Stimulated activated CD8-positive, alpha-beta memory T cell treated with anti-CD3 and anti-CD28 coated beads, Interleukin-4, amount 100 ng/mL, for 24 hours (primary cell): ENCODE data around the gene P2RX3.
A peak's percentile ranks its signal among the peaks of the same experiment; 100 is the strongest.
"Not testable (repeated sequence)": the region's sequence is repeated elsewhere in the genome, so short reads cannot be mapped to it uniquely, and the experiment has no call there.

Source experiments
- DNase-seq: peaks from one replicate; pipeline ENCODE4 v3.0.0-alpha.2; 2020; ENCODE audit warnings: low read depth

Gene P2RX3

GRCh38 chr11:57349491-57350274 is 11.5 kb downstream of the P2RX3 start:
- DNase-seq = peak; percentile 51

DNA sequence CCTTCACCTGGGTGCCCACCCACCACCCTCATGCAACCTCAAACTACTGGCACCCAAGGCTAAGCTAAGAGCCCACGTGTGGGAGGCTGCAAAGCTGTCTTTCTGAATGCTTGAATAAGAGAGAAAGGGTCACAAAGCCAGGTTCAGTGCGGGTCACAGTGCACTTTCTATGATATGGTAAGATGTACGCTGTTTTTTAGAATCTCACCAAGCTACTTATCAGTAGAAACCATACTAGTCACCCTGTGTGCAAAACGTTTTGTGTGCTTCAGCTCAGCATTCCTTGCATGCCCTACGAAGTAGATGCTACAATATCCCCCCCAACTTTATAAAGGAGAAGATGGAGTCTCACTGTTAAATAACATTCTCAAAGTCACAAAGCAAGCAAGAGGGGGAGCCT is 14.9 kb downstream of the P2RX3 start:
- no peak for DNase-seq

DNA sequence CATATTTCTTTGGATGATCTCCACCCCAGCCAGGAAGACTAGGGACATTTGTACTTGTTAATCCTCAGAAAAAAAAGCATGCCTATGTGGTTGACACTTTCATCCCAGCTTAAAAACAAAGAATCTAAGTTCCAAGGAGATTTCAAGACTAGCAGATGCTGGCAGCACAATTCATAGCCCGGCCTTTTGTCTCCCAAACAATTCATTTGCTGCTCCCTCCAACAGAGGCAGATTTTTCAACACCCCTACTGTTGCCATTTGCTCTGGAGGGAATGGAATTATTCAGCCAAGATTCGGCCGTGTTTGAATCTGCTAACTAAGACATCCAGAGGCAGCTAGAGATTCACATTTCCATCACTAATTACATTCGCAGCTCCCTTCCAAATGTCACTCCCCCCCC is 15.3 kb downstream of the P2RX3 start:
- no peak for DNase-seq

DNA sequence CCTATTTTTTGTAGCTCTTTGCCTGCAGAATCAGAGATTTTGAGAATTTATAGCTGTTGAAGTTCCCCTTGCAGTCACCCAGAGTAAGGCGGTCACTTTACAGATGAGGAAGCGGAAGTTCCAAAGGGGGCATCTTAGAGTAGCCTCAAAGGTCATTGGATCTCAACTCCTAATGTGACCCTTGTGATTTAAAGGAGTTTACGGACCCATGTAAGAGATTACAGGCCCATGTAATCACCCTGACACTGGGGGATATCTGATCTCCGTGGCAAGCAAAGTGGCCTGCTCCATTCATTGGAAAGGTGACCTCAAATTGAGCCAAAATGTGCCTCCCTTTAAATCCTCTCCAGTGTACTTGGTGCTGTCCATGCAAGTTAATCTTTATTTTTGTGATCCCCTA is 15.7 kb downstream of the P2RX3 start:
- no peak for DNase-seq

DNA sequence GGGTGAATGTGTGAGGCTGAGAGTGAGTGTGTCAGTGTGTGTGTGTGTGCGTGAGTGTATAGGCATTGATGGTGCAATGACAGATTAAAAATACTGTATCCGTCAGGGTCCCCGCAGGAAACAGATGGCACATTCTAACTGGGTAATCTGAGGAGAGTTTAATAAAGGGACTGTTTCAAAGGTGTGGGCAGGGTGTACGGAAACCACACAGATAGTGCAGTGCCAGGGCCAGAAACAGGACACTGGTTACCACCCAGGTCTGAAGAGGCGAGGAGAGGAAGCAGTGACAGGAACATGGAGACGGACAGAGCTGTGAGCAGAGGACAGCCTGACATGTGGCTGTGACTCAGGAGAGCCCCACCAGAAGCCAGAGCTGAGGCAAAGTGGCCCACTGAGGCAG is 16.5 kb downstream of the P2RX3 start:
- DNase-seq = no peak

- DNase-seq = no peak
Measured at GRCh38 chr11:57356268-57356667, 18.1 kb downstream of the P2RX3 start.

GRCh38 chr11:57357310-57357709 is 19.2 kb downstream of the P2RX3 start:
- no peak for DNase-seq

- no peak for DNase-seq
Measured at GRCh38 chr11:57357856-57358255, 19.7 kb downstream of the P2RX3 start.

GRCh38 chr11:57358543-57358961 is 20.4 kb downstream of the P2RX3 start:
- DNase-seq = no peak

GRCh38 chr11:57358991-57359390 is 20.8 kb downstream of the P2RX3 start:
- no peak for DNase-seq

DNA sequence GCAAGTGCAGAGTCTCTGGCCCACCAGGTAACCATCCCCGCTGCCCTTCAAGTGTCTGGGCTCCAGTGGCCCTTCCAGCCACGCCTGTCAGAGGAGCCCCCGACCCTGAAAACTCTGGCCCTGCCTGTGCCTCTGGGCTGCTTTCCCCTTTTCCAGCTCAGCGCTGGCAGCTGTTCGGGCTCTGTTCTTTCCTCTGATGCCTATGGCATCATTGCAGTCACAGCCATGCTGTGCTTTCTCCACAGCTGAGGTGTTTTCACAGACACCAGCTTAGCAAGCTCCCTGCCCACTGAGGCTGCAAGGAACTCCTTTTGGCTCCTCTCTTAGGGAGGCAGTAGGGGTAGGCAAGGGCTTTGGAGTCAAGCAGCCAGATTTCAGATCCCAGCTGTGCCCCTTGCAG is 21.2 kb downstream of the P2RX3 start:
- no peak for DNase-seq

- no peak for DNase-seq
Measured at GRCh38 chr11:57359896-57360690, 21.9 kb downstream of the P2RX3 start.

DNA sequence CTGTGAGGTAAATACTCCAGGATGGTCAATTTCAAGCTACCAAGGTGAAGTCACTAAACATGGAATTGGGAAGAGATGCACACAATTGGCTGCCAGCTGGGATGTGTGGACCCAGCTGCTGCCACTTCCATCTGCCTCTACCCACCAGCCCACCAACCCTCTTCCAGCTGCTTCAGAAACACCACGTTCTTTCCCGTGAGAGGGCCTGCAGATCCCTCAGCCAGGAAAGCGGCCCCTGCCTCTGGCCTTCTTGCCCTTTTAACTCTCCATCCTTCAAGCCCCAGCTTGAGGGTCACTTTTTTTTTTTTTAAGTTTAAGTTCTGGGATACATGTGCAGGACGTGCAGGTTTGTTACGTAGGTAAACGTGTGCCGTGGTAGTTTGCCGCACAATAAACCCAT is 22.8 kb downstream of the P2RX3 start:
- no peak for DNase-seq

DNA sequence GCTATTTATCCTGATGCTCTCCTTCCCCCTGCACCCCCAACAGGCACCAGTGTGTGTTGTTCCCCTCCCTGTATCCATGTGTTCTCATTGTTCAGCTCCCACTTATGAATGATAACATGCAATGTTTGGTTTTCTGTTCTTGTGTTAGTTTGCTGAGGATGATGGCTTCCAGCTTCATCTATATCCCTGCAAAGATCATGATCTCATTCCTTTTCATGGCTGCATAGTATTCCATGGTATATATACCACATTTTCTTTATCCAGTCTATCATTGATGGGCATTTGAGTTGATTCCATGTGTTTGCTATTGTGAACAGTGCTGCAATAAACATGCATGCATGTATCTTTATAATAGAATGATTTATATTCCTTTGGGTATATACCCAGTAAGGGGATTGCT is 23.3 kb downstream of the P2RX3 start:
- DNase-seq = not testable (repeated sequence)

DNA sequence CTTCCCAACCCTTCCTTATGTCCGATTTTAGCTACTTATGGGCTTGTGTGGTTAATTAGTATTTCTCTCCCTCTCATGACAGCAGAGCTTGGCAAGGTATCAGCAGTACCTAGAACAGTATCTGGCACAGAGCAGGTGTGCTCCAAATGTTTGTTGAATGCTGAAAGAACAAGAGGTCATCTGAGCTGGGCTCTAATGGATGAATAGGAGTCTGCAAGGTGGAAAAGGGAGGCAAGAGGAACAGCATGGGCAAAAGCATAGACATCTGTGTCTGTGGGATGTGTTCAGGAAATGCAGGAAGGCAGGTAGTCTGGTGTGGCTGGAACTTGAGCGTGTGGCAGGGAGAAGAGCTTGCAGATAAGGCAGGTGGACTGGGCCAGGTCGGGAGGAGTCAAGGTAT is 23.8 kb downstream of the P2RX3 start:
- DNase-seq = no peak

DNA sequence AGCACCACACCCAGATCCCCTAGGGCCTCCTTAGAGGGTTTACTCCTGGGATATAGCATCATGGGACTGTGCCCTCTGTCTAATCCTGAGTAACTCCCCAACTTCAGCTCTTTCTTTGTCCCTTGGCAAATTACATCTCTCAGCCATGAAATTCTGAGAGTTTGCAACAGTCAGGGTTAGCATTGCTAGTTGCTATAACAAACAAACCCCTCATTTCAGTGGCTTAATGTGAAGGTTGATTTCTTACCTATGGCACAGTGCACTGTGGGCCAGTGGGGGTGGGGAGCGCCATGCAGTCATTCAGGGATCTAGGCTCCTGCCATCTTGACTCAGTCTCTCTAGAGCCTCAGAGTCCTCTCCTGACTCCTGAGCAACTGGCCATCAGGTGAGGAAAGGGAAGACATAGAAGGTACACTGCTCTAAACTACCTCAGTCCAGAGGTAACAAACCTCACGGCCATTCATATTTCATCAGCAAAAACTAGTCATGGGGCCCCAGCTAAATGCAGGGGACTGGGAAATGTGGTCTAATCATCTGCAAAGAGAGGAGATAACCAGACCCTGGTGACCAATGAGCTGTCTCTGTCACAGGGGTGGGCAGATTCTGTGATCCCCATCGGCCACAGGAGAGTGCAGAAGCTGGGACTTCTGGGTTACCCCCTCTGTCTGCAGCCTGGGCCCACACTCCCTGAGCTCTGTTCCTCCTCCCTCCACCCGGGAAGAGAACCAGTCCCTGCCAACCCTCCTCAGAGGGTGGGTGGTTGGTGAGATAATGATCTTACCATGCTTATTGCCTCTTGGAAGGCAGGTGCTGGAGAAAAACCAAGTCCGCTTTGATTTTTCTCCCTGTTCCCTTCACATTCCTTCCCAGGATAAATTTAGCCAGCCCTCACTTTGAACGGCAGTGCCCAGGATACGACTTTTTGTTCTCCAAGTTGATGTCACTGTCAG is 25.3 kb downstream of the P2RX3 start:
- DNase-seq = no peak

DNA sequence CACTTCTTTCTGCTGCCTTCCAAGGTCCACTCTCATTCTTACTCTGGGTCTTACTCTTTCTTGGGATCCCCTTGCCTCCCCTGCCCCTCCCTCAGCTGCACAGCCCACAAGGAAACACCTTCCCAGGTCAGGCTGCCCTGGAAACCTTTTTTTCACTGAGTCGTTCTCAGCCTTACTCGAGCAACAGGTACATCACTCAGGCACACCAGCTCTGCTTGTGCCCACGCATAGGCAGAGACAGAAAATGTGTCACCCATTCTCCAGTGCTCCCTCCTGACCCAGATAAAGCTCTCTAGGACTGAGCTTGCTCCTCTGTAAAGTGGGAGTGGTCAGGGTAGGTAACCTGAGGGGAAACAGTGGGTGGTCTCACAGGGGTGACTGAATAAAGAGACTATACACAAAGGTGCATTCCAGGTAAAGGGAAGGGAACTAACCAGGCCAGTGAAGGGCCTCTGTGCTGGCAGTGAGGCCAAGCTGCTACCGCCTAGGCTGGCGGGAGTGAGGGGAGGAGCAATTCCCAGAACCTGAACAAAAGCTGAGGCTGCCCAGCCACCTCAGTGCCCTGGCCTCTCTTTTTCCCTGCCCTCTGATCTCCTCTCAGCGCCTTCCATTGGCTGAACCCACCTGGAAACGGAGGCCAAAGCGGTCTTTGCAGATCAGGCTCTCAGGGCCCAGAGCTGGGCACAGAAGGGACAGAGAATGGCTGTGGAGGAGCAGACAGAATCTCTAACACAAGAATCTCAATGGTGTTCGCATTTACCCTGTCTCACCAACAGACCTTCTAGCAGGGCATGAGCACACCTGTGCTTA is 26.9 kb downstream of the P2RX3 start:
- no peak for DNase-seq

- no peak for DNase-seq
Measured at GRCh38 chr11:57368106-57368844, 30.1 kb downstream of the P2RX3 start.

DNA sequence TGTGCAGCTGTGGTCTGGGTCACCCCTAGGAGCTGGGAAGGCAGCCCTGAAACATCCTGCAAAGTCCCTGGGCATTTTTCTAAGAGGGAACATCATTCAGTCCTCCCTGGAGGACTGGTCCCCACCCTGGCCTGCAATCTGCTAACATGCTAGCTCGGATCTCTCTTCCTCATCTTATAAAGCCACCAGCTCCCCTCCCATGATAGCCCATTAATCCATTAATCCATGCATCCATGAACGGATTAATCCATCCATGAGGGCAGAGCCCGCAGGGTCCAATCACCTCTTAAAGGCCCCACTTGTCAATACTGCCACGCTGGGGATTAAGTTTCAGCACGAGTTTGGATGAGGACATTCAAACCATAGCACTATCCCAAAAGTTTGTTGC is 30.7 kb downstream of the P2RX3 start:
- no peak for DNase-seq

DNA sequence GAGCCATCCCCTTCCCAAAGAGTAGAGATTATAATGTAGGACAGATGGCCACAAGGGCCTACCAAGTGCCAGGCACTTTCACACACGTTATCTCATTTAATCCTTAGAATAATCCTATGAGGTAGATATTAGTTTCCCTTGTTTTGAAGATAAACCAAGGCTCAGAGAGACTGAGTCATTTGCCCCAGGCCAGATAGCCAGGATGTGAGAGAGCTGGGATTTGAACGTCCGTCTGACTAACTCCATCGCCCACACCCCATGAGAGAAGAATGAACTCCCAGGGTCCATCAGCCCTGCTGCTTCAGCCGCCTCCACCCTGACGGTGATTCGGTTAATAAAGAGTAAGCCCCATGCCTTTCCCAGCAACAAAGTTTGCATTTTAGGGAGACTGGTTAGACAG is 32.1 kb downstream of the P2RX3 start:
- no peak for DNase-seq

DNA sequence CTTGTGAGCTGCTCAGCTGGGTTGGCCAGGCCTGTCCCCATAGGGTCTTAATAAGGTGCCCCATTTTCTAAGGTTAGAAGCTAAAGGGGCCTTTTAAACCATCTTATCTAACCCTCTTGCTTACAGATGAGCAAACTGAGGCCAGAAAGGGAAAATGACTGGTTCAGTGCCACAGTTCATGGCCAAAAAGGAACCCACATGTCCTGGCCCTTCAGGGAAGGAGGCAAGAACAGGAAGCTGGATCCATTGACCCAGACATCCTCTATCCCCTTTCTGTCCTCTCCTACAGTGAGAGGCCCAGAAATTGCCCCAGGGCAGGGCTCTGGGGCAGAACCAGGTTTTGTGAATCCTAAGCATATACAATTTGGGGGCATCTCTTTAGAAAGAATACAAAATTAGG is 32.8 kb downstream of the P2RX3 start:
- DNase-seq = no peak
